Common myeloid progenitor, CD34-positive (primary cell): ENCODE measurements around the gene MROH9.

Experiments
- CTCF ChIA-PET: fragments of 350-600 bp; sonication (Branson Sonifier 250); formaldehyde crosslinking; loops from one replicate; lab custom pipeline; 2021; ENCODE audit warnings: antibody characterized with exemption; lab: Charles Lee
- POLR2A ChIA-PET: fragments of 350-600 bp; sonication (Branson Sonifier 250); formaldehyde crosslinking; loops from one replicate; lab custom pipeline; 2021; ENCODE audit warnings: antibody characterized with exemption; lab: Charles Lee
- DNase-seq, 3 donors: peaks; one replicate each; pipeline versions ENCODE4 v3.0.0 to v3.0.0-alpha.2; 2013
- H3K27ac ChIP-seq, 2 experiments: 1 replicate in 1 of 2; 2 replicates in 1 of 2; pipeline ENCODE4 v1.7.0; 2013; ENCODE audit warnings: inconsistent platforms in 2 of 2, low read length in 2 of 2, mild to moderate bottlenecking in 2 of 2, low read depth in 1 of 2, moderate library complexity in 1 of 2; ENCODE audit not compliant: severe bottlenecking in 2 of 2, insufficient read depth in 1 of 2, poor library complexity in 1 of 2
- H3K27me3 ChIP-seq, 5 experiments: replicated peaks in 2 of 5; 1 replicate in 3 of 5; 2 replicates in 2 of 5; pipeline versions ENCODE4 v1.6.1 to v1.7.0; 2013; ENCODE audit warnings: low read length in 4 of 5, mild to moderate bottlenecking in 2 of 5, moderate library complexity in 2 of 5, inconsistent platforms in 1 of 5; ENCODE audit not compliant: insufficient read depth in 5 of 5, control insufficient read depth in 4 of 5
- H3K36me3 ChIP-seq, 4 experiments: 1 replicate in 2 of 4; 2 replicates in 2 of 4; pipeline versions ENCODE4 v1.6.1 to v1.7.0; 2013; ENCODE audit warnings: low read length in 3 of 4, control low read depth in 1 of 4, mild to moderate bottlenecking in 1 of 4; ENCODE audit not compliant: control insufficient read depth in 4 of 4, insufficient read depth in 4 of 4
- H3K4me1 ChIP-seq, 4 experiments: 1 replicate in 3 of 4; 2 replicates in 1 of 4; pipeline versions ENCODE4 v1.6.1 to v1.7.1; 2013; ENCODE audit warnings: low read length in 3 of 4, mild to moderate bottlenecking in 3 of 4, control low read depth in 1 of 4, inconsistent platforms in 1 of 4, moderate library complexity in 1 of 4; ENCODE audit not compliant: control insufficient read depth in 4 of 4, insufficient read depth in 4 of 4; ENCODE audit errors: control extremely low read depth in 1 of 4
- H3K4me3 ChIP-seq, 7 experiments: 1 replicate in 4 of 7; 2 replicates in 3 of 7; pipeline versions ENCODE4 v1.5.1 to v1.7.0; 2013; ENCODE audit warnings: mild to moderate bottlenecking in 7 of 7, low read length in 6 of 7, moderate library complexity in 6 of 7, inconsistent platforms in 2 of 7, low read depth in 2 of 7, control low read depth in 1 of 7; ENCODE audit not compliant: insufficient read depth in 4 of 7, control insufficient read depth in 1 of 7; ENCODE audit errors: extremely low read depth in 1 of 7
- H3K9me3 ChIP-seq, 5 experiments: 1 replicate in 4 of 5; 2 replicates in 1 of 5; pipeline versions ENCODE4 v1.6.1 to v1.7.1; 2013; ENCODE audit warnings: low read length in 4 of 5, mild to moderate bottlenecking in 2 of 5, inconsistent platforms in 1 of 5, low read depth in 1 of 5, moderate library complexity in 1 of 5; ENCODE audit not compliant: control insufficient read depth in 4 of 5, insufficient read depth in 2 of 5; ENCODE audit errors: control extremely low read depth in 1 of 5
- WGBS: methylation state at CpG from one replicate; pipeline ENCODE4 v1.1.5; 2013; ENCODE audit not compliant: insufficient coverage; 5-methylcytosine and 5-hydroxymethylcytosine counted together

MROH9 gene

DNA sequence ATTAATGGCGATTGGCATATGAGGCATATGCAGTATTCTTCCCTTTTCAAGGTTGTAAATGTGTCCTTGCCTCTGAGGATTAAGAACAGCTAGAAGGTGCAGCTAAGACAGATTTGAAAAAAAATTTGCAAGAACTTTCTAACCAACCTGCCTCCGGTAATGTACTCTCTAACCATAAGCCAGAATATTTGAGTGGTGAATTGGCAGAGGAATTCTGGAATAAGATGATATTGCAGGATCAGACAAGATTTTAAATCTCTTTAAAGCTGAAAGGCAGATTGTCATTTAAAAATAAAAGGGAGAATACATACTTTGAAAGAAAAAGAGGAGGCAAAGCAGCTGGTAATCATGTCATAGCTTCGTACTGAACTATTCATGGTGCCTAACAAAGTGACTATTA is 29.2 kb downstream of the MROH9 start:
- no peak overlapping the region for H3K4me3 ChIP-seq
- no peaks in the 10 kb centered on the region for H3K36me3 ChIP-seq
- no peak overlapping the region for H3K27ac ChIP-seq
- no peak for DNase-seq
- CTCF ChIA-PET = interaction anchor here (1.1 kb wide), 1 partner anchor 349 kb away, joined by 3 read pairs; the partner anchor contains the start of gene FMO4
- WGBS = 67% methylated on average over 1 of the region's 3 CpGs
- H3K27me3 ChIP-seq = peaks cover 0 to 5% (median 0%) of the 10 kb centered on the region in 5 experiments
- H3K4me1 ChIP-seq = no peaks in the 10 kb centered on the region
- POLR2A ChIA-PET = no interaction called here
- H3K9me3 ChIP-seq = no peaks in the 10 kb centered on the region

DNA sequence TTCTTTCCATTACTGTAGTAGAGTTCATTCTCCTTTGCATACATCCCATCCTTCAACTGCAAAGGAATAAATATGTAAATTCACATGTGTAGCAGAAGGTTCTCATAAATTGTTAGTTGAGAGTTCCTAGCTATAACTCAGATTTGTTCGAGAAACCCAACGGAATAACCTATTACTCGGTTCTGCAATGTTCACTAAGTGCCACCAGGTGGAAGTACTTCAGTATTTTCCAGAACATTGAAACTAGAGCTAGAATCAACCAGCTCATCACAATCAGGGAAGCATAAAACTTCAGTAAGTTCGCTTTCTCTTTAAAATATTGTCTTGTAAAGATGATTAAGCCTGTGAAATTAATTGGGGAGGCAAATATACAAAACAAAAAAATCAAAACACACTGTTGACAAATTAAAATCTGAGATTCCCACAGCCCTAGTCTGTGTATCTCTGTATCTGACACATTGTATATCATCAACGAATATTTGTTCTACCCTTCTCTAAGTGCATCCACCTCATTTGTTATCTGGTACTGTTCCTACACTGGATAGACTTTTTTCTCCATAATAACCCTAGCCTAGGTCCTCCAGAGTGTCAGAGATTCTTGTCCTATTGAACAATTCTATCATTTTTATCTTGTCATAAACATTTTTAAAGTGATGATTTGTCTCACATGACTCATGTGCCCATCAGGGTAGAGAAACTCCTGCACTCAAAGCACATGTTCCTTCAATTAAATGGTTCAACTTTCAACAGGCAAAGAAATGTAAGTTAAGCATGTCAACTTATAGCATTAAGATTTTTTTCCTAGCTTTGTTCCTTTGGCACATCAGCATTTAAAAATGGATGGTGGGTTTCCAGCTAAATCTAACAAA is 31.9 kb downstream of the MROH9 start:
- WGBS = 44% methylated on average over 3 of the region's 5 CpGs
- DNase-seq = peak; percentile 17 to 46 (median 42)
- H3K27me3 ChIP-seq = peaks cover 0 to 5% (median 0%) of the 10 kb centered on the region in 5 experiments
- no peak overlapping the region for H3K4me3 ChIP-seq
- no peaks in the 10 kb centered on the region for H3K9me3 ChIP-seq
- no peaks in the 10 kb centered on the region for H3K4me1 ChIP-seq
- no peaks in the 10 kb centered on the region for H3K36me3 ChIP-seq
- CTCF ChIA-PET = interaction anchor here (1.2 to 3.9 kb wide), 6 partner anchors 9 to 348 kb away, joined by 3 to 18 read pairs (median 6); partner anchors contain the start of gene FMO4
- H3K27ac ChIP-seq = no peak overlapping the region
- POLR2A ChIA-PET = no interaction called here

DNA sequence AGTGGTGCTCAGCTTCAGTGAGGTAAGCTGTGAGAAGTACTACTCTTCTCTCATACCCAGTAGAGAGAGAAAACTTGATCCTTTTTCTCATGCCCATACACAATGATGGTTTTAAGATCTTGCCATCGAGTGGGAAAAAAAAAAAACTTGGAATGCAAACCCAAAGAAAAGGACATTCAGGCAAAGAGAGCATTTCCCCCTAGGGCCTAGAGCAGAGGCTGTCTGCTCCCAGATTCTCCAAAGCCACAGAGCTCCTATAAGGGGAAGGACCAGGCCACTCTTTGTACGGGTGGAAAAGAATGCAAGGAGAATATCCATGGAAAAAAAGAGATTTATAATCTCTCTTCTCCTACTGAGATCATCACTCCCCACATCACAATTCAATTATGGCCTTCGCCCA is 34.9 kb downstream of the MROH9 start:
- 100% methylated on average over 1 of the region's 3 CpGs for WGBS
- H3K27ac ChIP-seq = no peak overlapping the region
- H3K4me3 ChIP-seq = no peak overlapping the region
- no peak for DNase-seq
- no peaks in the 10 kb centered on the region for H3K9me3 ChIP-seq
- ChIA-PET POLR2A (no interaction called here), CTCF (interaction anchor here (3.9 kb wide), 1 partner anchor 343 kb away, joined by 18 read pairs; the partner anchor contains the start of gene FMO4)
- H3K27me3 ChIP-seq = peaks cover 0 to 5% (median 0%) of the 10 kb centered on the region in 5 experiments
- no peaks in the 10 kb centered on the region for H3K4me1 ChIP-seq
- H3K36me3 ChIP-seq = no peaks in the 10 kb centered on the region

DNA sequence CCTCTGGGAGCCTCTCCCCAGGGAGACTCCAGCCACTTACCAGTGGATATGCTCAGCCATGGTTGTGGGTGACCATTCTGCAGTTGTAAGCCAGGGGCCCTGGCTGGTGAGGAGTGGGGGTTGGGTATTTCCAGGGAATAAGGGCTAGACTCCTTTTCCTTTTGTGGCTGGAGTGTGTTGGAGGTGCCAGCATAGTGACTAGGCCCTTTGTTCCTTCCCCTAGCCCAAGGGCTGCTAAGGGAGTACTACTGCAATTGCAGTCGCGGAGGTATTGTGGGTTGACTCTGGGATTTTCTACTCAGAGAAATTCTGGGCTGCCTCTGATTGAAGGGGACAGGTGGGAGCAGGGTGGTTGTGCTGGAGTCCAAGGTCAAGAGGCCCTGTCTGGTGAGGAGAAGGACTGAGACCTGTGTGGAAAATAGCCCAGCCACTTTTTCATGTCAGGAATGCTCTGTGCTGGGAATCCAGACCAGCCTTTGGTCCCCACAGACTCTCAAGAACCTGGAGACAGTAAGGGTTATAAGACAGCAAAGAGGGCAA is 43.1 kb downstream of the MROH9 start:
- H3K4me1 ChIP-seq = no peaks in the 10 kb centered on the region
- ChIA-PET CTCF (no interaction called here), POLR2A (no interaction called here)
- H3K27me3 ChIP-seq = no peaks in the 10 kb centered on the region
- no peak overlapping the region for H3K4me3 ChIP-seq
- DNase-seq = no peak
- no peak overlapping the region for H3K27ac ChIP-seq
- no peaks in the 10 kb centered on the region for H3K36me3 ChIP-seq
- peaks cover 0 to 8% (median 2%) of the 10 kb centered on the region in 5 experiments for H3K9me3 ChIP-seq
- WGBS = 100% methylated on average over 2 of the region's 2 CpGs

DNA sequence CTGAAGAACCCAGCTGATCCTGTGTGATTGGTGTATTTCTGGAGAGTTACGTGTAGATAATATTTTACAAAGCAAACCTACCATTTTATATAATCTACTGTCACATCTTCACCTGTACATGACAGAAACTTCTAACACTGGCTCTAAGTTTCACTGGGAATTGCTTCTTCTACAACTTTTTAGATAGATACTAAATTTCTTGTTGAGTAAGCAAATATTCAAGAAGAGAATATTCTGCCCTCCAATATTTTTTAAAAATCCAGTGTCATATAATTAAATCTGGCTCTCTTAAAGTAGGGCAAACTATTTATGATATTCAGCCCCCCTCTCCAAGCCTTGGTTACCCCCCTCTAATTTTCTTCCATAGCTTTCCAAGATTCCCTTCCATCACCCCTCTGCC is 50.1 kb downstream of the MROH9 start:
- Histone ChIP-seq H3K4me1 (no peaks in the 10 kb centered on the region), H3K4me3 (no peak overlapping the region), H3K36me3 (no peaks in the 10 kb centered on the region), H3K9me3 (no peaks in the 10 kb centered on the region), H3K27ac (no peak overlapping the region), H3K27me3 (peaks cover 0 to 2% (median 0%) of the 10 kb centered on the region in 5 experiments)
- no peak for DNase-seq
- no CpG with 5 or more reads among the region's 1 CpG for WGBS
- ChIA-PET CTCF (interaction anchor here (1.4 kb wide), 1 partner anchor 18 kb away, joined by 3 read pairs; no protein-coding TSS in a partner anchor), POLR2A (no interaction called here)

DNA sequence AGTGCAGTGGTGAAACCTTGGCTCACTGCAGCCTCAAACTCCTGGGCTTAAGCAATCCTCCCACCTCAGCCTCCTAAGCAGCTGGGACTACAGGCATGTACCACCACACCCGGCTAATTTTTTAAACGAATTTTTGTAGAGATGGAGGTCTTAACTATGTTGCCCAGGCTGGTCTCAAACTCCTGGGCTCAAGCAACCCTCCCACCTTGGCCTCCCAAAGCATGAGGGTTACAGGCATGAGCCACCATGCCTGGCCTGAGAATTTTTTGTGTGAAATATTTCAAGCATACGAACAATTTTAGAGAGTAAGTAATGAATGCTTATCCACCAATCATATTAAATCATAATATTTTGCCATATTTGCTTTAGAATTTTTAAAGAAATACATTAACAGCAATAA is 51.6 kb downstream of the MROH9 start:
- CTCF ChIA-PET = interaction anchor here (1.1 kb wide), 1 partner anchor 9 kb away, joined by 3 read pairs; no protein-coding TSS in a partner anchor
- DNase-seq = no peak
- H3K9me3 ChIP-seq = no peaks in the 10 kb centered on the region
- WGBS = no CpG with 5 or more reads among the region's 3 CpGs
- H3K4me1 ChIP-seq = no peaks in the 10 kb centered on the region
- H3K27ac ChIP-seq = no peak overlapping the region
- H3K36me3 ChIP-seq = no peaks in the 10 kb centered on the region
- no peak overlapping the region for H3K4me3 ChIP-seq
- peaks cover 0 to 2% (median 0%) of the 10 kb centered on the region in 5 experiments for H3K27me3 ChIP-seq
- POLR2A ChIA-PET = no interaction called here

DNA sequence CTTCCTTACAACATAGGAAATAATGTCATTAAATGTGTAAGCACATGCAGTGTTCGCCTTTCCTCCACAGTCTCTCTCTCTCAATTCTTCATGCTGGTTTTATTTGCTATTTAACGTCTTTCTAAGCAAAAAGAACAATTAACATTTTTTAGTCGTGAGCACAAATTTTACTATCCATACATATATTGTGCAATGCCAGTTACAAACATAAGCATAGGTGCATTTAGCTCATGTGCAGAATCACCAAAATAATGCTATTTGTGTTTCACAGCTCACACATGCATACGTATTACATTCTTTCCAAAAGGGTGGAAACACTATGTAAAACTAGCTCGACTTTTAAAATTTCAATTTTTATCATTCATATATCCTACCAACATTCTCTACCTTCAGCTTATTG is 52.1 kb downstream of the MROH9 start:
- Histone ChIP-seq H3K36me3 (no peaks in the 10 kb centered on the region), H3K4me1 (no peaks in the 10 kb centered on the region), H3K27me3 (peaks cover 0 to 2% (median 0%) of the 10 kb centered on the region in 5 experiments), H3K4me3 (no peak overlapping the region), H3K9me3 (no peaks in the 10 kb centered on the region), H3K27ac (no peak overlapping the region)
- whole genome bisulfite sequencing = 100% methylated on average over 2 of the region's 5 CpGs
- POLR2A ChIA-PET = no interaction called here
- no peak for DNase-seq
- CTCF ChIA-PET = interaction anchor here (1.1 kb wide), 1 partner anchor 9 kb away, joined by 3 read pairs; no protein-coding TSS in a partner anchor
